ENCODE data around the gene ZNF208. TPM values are rescaled to one million over a fixed set of nuclear protein-coding genes. Genes with fewer than 3 reads are reported as not detected.
"Not testable (repeated sequence)": the region's sequence is repeated elsewhere in the genome, so short reads cannot be mapped to it uniquely, and the experiment has no call there.

The ZNF208 gene
- total RNA-seq = 1 to 10 TPM; 2.1 to 4.2 TPM

DNA sequence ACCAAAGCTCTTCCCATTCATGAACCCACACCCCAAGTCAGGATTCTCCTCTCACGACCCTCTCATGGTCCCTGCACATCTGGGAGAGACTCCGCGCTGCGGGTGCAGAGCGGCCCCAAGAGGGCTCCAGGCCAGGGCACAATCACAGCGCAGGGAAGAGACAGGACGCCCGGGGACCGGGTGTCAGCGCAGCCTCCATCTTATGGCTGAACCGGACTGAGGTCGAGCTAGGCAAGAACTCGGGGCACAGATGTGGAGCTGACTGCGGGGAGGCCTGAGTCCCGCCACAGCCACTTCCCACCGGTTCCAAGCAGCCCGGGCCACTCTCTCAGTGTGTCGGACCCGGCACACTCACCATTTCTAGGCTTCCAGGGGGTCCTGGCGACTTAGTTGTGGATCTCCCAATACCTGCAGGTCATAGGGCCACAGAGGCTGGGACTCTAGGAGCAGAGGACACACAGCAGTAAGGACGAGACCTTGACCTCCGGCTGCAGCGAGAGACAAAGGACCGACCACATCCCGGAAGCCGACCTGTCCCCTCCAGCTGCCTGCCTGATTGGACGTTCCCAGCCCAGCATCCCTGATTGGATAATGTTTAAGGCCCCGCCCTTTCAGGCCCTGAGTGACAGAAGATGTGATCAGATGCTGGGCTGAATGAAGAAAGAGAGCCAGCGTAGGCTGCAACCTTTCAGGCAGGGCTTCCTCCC lies at the start of gene ZNF208:
Gene ZNF208, minus strand, starts transcription at position 507 of the 707 bp plus-strand sequence. Its CDS starts 149 bp downstream, at position 358.
- Mint-ChIP-seq H3K27ac (peak within 1 kb of the TSS in 1 of 2 donors; percentile 81), H3K36me3 (peaks cover 38% of the 10 kb centered on the region in 2 donors), H3K9me3 (peaks cover 24 to 25% of the 10 kb centered on the region in 2 donors)
- ATAC-seq (peak; percentile 66 to 98), DNase-seq (ENCODE audit: low spot score in 2 of 2) (peak in 1 of 2 donors; percentile 70)

DNA sequence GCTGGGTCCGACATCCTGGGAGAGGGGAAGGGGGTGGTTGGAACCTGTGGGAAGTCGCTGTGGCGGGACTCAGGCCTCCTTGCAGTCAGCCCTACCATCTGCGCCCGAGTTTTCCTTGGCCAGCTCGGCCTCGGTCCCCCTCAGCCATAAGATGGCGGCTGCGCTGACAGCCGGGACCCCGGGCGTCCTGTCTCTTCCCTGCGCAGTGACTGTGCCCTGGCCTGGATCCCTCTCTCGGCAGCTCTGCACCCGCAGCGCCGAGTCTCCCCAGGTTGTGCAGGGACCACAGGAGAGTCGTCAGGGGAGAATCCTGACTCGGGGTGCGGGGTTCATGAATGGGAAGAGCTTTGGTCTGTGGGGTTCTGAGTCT lies 41.9 kb upstream of the ZNF208 start:
- H3K27ac Mint-ChIP-seq = peak overlapping the region; percentile 95
- H3K36me3 Mint-ChIP-seq = peaks cover 12 to 25% of the 10 kb centered on the region in 2 donors
- peaks cover 0 to 13% of the 10 kb centered on the region in 2 donors for H3K9me3 Mint-ChIP-seq
- DNase-seq (ENCODE audit: low spot score in 2 of 2) (no peak), ATAC-seq (peak; percentile 54 to 62)

DNA sequence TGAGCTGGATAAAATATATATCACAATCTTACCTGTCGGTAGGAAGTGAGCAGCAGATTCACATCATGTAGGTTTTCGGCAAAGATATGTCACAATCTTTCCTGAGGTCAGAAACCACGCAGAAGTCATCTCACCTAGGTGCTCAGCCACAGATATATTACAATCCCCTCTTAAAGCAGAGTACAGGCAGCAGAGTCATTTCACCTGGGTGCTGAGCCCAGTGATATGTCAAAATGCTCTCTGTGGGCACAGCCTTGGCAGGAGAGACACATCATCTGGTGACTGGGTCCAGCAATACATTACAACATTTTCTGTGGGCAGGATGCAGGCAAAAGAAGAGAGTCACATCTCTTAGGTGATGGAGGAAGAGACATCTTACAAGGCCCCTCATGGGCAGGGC lies 30.4 kb upstream of the ZNF208 start:
- peaks cover 0 to 11% of the 10 kb centered on the region in 2 donors for H3K9me3 Mint-ChIP-seq
- H3K27ac Mint-ChIP-seq; DNase-seq (ENCODE audit: low spot score in 2 of 2); H3K36me3 Mint-ChIP-seq: not testable (repeated sequence)
- ATAC-seq = peak; percentile 32 to 45

DNA sequence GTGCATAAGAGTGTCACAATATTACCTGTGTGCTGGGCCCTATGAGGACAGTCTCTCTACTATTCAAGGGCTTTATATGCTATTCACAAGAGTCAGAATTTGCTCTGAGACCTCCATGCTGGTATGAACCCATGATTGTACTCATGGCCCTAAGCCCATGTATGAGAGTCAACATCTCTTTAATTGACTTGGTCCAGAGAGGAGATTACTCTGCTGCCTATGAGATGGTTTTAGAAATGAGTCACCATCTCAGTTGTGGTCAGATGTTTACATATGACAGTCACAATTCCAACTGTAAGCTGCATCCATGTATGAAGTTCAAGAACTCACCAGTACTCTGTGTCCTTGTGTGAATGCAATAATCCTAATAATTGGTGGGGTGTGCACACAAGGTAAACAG lies 19.9 kb upstream of the ZNF208 start:
- no peak overlapping the region for H3K27ac Mint-ChIP-seq
- peaks cover 3 to 15% of the 10 kb centered on the region in 2 donors for H3K9me3 Mint-ChIP-seq
- ATAC-seq (peak; percentile 46 to 64), DNase-seq (ENCODE audit: low spot score in 2 of 2) (no peak)
- peaks cover 0 to 5% of the 10 kb centered on the region in 2 donors for H3K36me3 Mint-ChIP-seq

DNA sequence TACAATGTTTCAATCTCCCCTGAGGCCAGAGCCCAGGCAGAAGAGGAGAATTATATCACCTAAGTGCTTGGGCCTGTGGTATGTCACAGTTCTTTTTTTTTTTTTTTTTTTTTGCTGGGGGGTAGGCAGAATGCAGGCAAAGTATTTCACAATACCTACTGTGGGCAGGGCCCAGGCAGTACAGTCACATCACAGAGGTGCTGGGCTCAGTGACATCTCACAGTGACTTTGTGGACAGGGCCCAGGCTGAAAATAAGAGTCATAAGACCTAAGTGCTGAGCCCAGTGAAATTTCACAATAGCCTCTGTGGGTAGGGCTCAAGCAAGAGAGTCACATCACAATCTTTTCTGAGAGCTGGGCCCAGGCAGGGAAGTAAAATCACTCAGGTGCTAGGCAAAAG lies 15.9 kb upstream of the ZNF208 start:
- H3K9me3 Mint-ChIP-seq = peaks cover 3 to 15% of the 10 kb centered on the region in 2 donors
- H3K27ac Mint-ChIP-seq = no peak overlapping the region
- H3K36me3 Mint-ChIP-seq = peaks cover 0 to 5% of the 10 kb centered on the region in 2 donors
- DNase-seq (ENCODE audit: low spot score in 2 of 2) (no peak), ATAC-seq (no peak)

DNA sequence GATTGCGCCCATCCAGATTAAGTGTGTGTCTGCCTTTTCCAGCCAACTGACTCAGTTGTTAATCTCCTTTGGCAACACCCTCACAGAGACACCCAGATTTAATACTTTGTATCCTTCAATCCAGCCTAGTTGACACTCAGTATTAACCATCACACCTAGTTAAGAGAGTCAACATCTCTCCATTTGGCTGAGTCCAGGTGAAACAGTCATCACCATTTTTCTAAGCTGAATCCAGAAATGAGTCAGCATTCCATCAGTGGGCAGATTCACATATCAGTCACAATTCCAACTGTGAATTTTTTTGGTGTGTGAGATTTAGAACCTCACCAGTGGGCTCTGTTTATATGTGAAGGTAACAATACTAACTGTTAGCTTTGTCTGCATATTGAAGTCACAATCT lies 14.8 kb upstream of the ZNF208 start:
- not testable (repeated sequence) for DNase-seq (ENCODE audit: low spot score in 2 of 2); H3K27ac Mint-ChIP-seq; H3K36me3 Mint-ChIP-seq
- peaks cover 3 to 15% of the 10 kb centered on the region in 2 donors for H3K9me3 Mint-ChIP-seq
- peak in 1 of 2 donors; percentile 24 for ATAC-seq

DNA sequence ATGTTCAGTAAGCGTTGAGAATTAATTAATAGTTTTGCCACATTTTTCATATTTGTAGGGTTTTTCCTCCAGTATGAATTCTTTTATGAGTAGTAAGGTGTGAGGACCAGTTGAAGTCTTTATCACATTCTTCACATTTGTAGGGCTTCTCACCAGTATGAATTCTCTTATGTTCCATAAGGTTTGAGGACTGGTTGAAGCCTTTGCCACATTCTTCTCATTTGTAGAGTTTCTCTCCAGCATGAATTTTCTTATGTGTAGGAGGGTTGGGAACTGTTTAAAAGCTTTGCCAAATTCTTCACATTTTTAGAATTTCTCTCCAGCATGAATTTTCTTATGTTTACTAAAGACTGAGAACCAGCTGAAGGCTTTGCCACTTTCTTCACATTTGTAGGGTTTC lies 40.3 kb downstream of the ZNF208 start:
- ATAC-seq (no peak), DNase-seq (ENCODE audit: low spot score in 2 of 2) (no peak)
- Mint-ChIP-seq H3K36me3 (peaks cover 63 to 64% of the 10 kb centered on the region in 2 donors), H3K9me3 (peaks cover 35 to 56% of the 10 kb centered on the region in 2 donors), H3K27ac (no peak overlapping the region)

DNA sequence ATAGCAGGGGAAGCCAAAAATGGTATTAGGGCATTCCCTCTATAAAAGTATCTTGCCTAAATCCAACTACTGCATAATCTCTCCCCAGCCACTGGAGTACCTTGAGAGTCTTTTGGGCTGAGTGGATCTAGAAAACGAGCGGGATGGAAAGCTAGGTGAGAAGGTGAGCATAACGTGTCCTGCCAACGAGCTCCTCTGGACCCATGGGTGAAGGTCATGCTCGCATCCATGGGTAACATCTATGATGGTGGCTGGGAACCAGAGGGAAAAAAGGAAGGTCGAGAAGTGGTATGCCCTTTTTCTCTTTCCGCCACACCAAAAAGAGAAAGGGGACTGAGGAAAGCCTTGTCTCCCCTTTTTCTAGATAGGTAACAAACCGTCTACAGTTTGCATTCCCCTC lies 63.0 kb downstream of the ZNF208 start:
- Mint-ChIP-seq H3K27ac (no peak overlapping the region), H3K9me3 (peaks cover 25 to 33% of the 10 kb centered on the region in 2 donors), H3K36me3 (peaks cover 29 to 41% of the 10 kb centered on the region in 2 donors)
- ATAC-seq (no peak), DNase-seq (ENCODE audit: low spot score in 2 of 2) (no peak)

DNA sequence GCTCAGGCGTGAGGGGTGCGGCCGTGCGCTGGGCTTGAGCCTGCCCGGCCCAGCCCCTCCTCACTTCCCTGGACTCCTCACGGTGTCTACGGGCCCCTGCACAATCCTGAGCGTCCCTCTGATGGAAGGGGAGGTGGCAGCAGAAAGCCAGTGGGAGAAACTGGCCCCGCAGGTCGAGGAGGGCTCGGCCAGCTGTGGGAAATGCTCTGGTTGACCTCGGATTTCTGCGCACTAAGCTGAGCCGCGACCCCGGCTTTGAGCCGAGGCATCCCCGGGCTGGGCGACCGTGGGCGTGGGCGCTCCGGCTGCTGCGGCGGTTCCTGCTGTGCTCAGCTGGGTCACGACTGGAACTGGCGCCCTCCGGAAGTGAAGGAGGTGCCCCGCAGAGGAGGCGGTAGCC lies 70.1 kb downstream of the ZNF208 start:
- no peak for ATAC-seq
- DNase-seq (ENCODE audit: low spot score in 2 of 2) = no peak
- peaks cover 9 to 13% of the 10 kb centered on the region in 2 donors for H3K9me3 Mint-ChIP-seq
- no peak overlapping the region for H3K27ac Mint-ChIP-seq
- peaks cover 0 to 6% of the 10 kb centered on the region in 2 donors for H3K36me3 Mint-ChIP-seq

DNA sequence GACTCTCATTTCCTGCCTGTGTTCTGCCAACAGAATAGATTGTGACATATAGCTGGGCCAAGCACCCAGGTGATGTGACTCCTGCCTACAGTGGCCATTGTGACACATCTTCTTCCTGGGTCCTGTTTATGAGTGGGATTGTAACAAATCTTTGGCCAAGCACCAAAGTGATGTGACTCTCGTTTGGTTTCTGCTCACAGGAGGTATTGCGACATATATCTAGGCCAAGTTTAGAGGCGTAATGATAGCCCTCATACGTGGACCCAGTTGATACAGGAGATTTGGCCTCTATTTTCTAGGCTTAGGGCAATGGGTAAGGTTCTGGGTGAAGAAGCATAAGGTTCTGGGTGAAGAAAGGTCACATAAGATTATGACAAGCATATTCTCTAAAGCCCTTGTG lies 76.2 kb downstream of the ZNF208 start:
- no peak for DNase-seq (ENCODE audit: low spot score in 2 of 2)
- Mint-ChIP-seq H3K27ac (no peak overlapping the region), H3K36me3 (peaks cover 0 to 5% of the 10 kb centered on the region in 2 donors), H3K9me3 (peaks cover 8 to 19% of the 10 kb centered on the region in 2 donors)
- no peak for ATAC-seq

DNA sequence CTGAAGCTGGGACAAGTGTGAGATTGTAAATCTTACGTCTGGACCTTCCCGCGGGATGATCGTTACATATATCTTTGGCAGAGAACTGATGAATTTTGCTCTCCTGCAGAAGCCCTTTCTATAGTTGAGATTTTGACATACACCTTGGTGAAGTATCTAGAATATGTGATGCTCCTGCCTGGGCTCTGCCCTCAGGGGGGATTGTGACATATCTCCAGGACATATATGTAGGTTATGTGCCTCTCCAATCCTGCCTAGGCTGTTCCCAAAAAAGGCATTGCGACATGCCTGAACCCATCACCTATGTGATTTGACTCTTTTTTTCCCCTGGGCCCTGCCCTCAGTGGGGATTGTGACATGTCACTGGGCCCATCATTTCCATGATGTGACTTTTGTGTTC lies 76.6 kb downstream of the ZNF208 start:
- H3K9me3 Mint-ChIP-seq = peaks cover 8 to 19% of the 10 kb centered on the region in 2 donors
- DNase-seq (ENCODE audit: low spot score in 2 of 2) (no peak), ATAC-seq (no peak)
- no peak overlapping the region for H3K27ac Mint-ChIP-seq
- peaks cover 4 to 7% of the 10 kb centered on the region in 2 donors for H3K36me3 Mint-ChIP-seq

DNA sequence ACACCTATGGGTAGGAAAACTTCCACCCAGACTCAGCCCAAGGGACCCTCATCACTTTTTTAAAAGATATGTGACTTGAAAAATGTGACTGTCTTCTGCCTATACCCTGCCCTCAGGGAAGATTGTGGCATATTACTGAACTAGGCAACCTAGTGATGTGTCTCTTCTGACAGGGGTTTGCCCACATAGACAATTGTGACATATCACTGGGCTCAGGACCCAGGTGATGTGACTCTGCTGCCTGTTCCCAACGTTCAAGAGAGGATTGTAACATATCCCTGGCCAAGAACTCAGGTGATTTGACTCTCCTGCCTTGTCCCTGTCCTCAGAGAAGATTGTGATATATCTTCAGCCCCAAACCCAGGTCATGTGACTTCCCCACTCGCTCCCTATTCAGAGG lies 88.5 kb downstream of the ZNF208 start:
- H3K9me3 Mint-ChIP-seq = peaks cover 48 to 51% of the 10 kb centered on the region in 2 donors
- DNase-seq (ENCODE audit: low spot score in 2 of 2) = no peak
- no peak overlapping the region for H3K27ac Mint-ChIP-seq

DNA sequence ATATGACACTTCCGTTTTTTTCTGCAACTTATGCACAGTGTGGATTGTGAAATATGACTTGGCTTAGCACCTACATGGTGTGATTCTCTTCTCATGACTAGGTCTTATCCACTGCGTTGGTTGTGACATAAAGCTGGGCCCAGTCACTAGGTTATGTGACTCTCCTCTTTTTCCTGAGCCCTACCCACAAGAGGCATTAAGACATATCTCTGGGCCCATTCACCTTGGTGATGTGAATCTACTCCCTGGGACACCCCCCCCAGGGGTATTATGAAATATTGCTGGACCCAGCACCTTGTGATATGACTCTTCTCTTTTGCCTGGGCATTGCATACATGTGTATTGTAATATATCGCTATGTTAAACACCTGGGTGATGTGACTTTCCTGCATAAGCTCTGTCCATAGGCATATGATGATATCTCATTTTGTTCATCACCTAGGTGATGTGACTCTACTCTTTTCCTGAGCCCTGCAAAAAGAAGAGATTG lies 89.0 kb downstream of the ZNF208 start:
- DNase-seq (ENCODE audit: low spot score in 2 of 2) (no peak), ATAC-seq (no peak)
- Mint-ChIP-seq H3K27ac (no peak overlapping the region), H3K9me3 (peaks cover 53% of the 10 kb centered on the region in 2 donors), H3K36me3 (peaks cover 27 to 45% of the 10 kb centered on the region in 2 donors)

More for the DNA sequence above, 88.5 kb downstream of the ZNF208 start:
- peaks cover 27 to 42% of the 10 kb centered on the region in 2 donors for H3K36me3 Mint-ChIP-seq
- ATAC-seq = no peak

DNA sequence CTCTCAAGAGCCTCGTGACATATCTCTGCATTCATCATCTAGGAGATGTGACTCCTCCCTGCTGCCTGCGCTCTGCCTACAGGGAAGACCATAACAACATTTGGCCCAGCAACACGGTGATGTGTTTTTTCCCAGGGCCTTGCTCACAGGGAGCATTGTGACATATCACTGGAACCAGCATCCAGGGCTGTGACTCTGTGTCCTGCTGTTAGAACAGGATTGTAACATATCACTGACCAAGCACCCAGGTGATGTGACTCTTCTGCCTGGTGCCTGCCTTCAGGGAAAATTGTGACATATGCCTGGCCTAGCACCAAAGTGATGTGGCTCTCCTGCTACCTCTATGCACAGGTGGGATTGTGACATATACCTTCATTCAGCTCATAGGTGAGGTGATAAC lies 95.3 kb downstream of the ZNF208 start:
- no peak for DNase-seq (ENCODE audit: low spot score in 2 of 2)
- no peak for ATAC-seq
- Mint-ChIP-seq H3K9me3 (peaks cover 50 to 59% of the 10 kb centered on the region in 2 donors), H3K27ac (no peak overlapping the region), H3K36me3 (peaks cover 7 to 31% of the 10 kb centered on the region in 2 donors)

DNA sequence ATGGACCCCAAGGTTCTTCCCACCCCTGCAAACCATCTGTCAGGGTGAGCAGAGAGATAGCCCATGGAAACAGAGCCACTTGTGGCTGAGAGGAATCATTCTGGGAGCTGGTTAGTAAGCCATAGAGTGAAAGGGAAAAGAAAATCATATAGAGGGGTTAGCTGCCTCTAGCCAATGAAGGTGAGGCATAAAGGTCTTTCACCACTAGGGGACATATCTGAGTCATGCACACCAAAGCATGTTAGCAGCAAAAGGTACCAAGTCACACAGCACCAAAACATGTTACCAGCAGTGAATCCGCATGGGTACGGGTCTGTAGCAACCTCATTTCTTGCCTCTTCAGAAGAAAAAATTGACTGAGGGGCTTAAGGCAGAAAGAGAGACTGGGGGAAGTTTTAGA lies 98.1 kb downstream of the ZNF208 start:
- peaks cover 0 to 11% of the 10 kb centered on the region in 2 donors for H3K36me3 Mint-ChIP-seq
- peaks cover 35 to 52% of the 10 kb centered on the region in 2 donors for H3K9me3 Mint-ChIP-seq
- no peak overlapping the region for H3K27ac Mint-ChIP-seq
- ATAC-seq (no peak), DNase-seq (ENCODE audit: low spot score in 2 of 2) (no peak)

DNA sequence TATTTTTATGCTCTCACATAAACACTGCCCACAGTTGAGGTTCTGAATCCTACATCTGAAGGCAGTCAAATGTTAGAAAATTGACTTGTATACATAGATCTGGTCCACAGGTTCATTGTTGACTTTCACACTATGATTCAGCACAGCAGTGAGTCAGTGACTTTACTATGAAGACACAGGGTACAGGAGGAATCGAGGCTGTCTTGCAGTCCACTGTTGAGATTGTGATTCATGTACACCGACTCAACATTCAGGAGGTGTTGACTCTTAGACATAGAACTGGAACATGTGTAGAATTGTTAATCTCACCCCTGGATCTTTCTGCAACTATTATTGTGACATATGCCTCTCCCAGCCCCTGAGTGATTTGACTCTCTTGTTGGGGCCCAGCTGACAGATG lies 100.4 kb downstream of the ZNF208 start:
- Mint-ChIP-seq H3K9me3 (peaks cover 26 to 45% of the 10 kb centered on the region in 2 donors), H3K27ac (no peak overlapping the region), H3K36me3 (peaks cover 0 to 4% of the 10 kb centered on the region in 2 donors)
- ATAC-seq = peak; percentile 59 to 86
- DNase-seq (ENCODE audit: low spot score in 2 of 2) = no peak

DNA sequence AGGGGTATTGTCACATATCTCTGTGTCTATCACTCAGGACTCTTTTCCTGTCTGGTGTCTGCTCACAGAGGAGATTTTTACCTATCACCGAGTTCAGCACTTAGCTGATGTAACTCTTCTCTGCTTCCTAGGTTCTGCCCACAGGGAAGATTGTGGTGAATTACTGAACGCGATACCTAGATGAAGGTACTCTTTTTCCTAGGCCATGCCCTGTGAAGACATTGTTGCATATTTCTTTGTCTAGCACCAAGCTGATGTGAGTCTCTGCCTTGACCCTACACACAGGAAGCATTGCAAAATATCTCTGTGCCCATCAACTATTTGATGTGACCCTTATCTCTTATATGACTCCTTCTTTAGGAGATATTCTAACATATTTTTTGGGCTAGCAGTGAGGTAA lies 102.7 kb downstream of the ZNF208 start:
- Mint-ChIP-seq H3K36me3 (peaks cover 0 to 4% of the 10 kb centered on the region in 2 donors), H3K27ac (no peak overlapping the region), H3K9me3 (peaks cover 22 to 34% of the 10 kb centered on the region in 2 donors)
- DNase-seq (ENCODE audit: low spot score in 2 of 2) (no peak), ATAC-seq (no peak)

DNA sequence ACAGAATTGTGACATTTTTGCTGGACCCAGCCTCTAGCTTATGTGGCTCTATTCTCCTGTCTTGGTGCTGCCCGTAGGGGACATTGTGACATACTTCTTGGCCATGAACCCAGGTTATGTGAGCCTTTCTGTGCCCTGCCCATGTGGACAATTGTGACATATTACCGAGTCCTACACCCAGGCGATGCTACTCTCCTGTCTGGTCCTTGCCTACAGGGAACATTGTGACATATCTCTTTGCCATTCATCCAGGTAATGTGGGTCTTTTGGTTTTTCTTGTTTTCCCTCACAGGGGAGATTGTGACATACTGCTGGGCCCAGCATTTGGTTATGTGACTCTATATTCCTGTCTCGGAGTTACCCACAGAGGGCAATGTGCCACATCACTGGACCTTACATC lies 103.2 kb downstream of the ZNF208 start:
- ATAC-seq (no peak), DNase-seq (ENCODE audit: low spot score in 2 of 2) (no peak)
- Mint-ChIP-seq H3K27ac (no peak overlapping the region), H3K36me3 (peaks cover 0 to 4% of the 10 kb centered on the region in 2 donors), H3K9me3 (peaks cover 18 to 28% of the 10 kb centered on the region in 2 donors)

Data from activated naive CD4-positive, alpha-beta T cell treated with anti-CD3 and anti-CD28 coated beads, Interleukin-2, amount 50 U/mL, for 72 hours (primary cell).